Smooth muscle cell (in vitro differentiated cells): Measurements from ENCODE around the gene EYA2. TPM values are rescaled to one million over a fixed set of nuclear protein-coding genes. Genes with fewer than 3 reads are reported as not detected.

Experiments
- DNase-seq: peaks from one replicate; lab custom pipeline; 2025; ENCODE audit not compliant: unreplicated experiment; lab: John Stamatoyannopoulos, UW
- H2AFZ ChIP-seq: fragments of 200-600 bp; sonication (generic); 2 replicates; pipeline ENCODE4 v1.6.0; 2016; ENCODE audit warnings: antibody characterized with exemption, low read depth, mild to moderate bottlenecking
- H3F3A ChIP-seq: fragments of 200-600 bp; sonication (generic); 2 replicates; pipeline ENCODE4 v1.6.0; 2017; ENCODE audit warnings: antibody characterized with exemption, low read depth
- H3K27ac ChIP-seq: fragments of 200-600 bp; sonication (generic); 2 replicates; pipeline ENCODE4 v1.5.1; 2016; ENCODE audit warnings: low read depth, mild to moderate bottlenecking
- H3K27me3 ChIP-seq: fragments of 200-600 bp; sonication (generic); 2 replicates; pipeline ENCODE4 v1.6.1; 2016; ENCODE audit warnings: low read depth, mild to moderate bottlenecking
- H3K36me3 ChIP-seq: fragments of 200-600 bp; sonication (generic); 2 replicates; pipeline ENCODE4 v1.5.1; 2016; ENCODE audit warnings: low read depth
- H3K4me1 ChIP-seq: fragments of 200-600 bp; sonication (generic); 2 replicates; pipeline ENCODE4 v1.5.1; 2016; ENCODE audit warnings: low read depth
- H3K4me2 ChIP-seq: fragments of 200-600 bp; sonication (generic); 2 replicates; pipeline ENCODE4 v1.6.0; 2016; ENCODE audit warnings: mild to moderate bottlenecking
- H3K4me3 ChIP-seq: fragments of 200-600 bp; sonication (generic); 2 replicates; pipeline ENCODE4 v1.5.1; 2016; ENCODE audit warnings: mild to moderate bottlenecking
- H3K79me2 ChIP-seq: fragments of 200-600 bp; sonication (generic); 2 replicates; pipeline ENCODE4 v1.6.0; 2016; ENCODE audit warnings: low read depth, mild to moderate bottlenecking
- H3K9ac ChIP-seq: fragments of 200-600 bp; sonication (generic); 2 replicates; pipeline ENCODE4 v1.6.0; 2016; ENCODE audit warnings: low read depth
- H3K9me3 ChIP-seq: fragments of 200-600 bp; sonication (generic); replicated peaks from 2 replicates; pipeline ENCODE4 v1.5.1; 2016; ENCODE audit warnings: low read depth
- H4K20me1 ChIP-seq: fragments of 200-600 bp; sonication (generic); 2 replicates; pipeline ENCODE4 v1.6.0; 2016; ENCODE audit warnings: low read depth
- CTCF ChIP-seq: fragments of 200-600 bp; sonication (generic); IDR thresholded peaks from 2 replicates; pipeline ENCODE4 v1.5.1; 2017; ENCODE audit warnings: borderline replicate concordance, mild to moderate bottlenecking, antibody characterized with exemption; ENCODE audit not compliant: insufficient read depth, poor library complexity, severe bottlenecking
- WGBS: methylation state at CpG from one replicate; pipeline ENCODE4 v1.1.7; 2016; ENCODE audit warnings: low lambda C conversion rate; 5-methylcytosine and 5-hydroxymethylcytosine counted together
- polyA plus RNA-seq: library from polyadenylated mRNA; unstranded; fragments of >200 nt; fragmentation: Nextera tagmentation; extraction: Ambion mirVana; gene quantifications from 2 replicates; pipeline ENCODE4 v1.2.1, GENCODE V29; 2016
- total RNA-seq: library from RNA; depleted of rRNA; stranded (reverse); fragments of >200 nt; gene quantifications from 2 replicates; pipeline ENCODE4 v1.2.3, GENCODE V29; 2014

The EYA2 gene
- total and polyA plus RNA-seq, 2 experiments from 2014 or later: 0.98 to 1.3 TPM

DNA sequence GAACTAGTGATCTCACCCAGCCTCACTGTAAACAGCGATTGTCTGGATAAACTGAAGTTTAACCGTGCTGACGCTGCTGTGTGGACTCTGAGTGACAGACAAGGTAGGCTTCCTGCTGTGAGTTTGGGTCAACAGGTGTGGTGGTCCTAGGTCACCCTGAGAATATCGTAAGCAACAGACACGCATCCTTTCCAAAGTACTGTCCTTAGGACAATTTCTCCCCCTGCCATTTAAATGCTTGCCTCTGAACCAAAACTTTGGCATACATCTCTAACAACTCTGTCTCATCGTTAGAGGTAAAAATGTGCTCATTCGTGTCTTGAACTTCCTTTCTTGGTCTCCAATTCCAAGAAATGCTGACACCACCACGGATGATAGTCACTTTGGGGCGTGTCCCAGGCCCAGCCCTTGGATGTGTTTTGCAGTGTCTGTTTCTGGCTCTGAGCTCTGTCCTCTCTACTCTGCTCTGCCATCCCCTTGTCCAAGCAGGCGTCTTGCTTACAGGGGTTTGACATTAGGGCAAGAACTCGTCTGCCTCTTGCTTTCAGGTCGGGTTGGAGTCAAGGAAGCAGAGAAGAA is 95.5 kb downstream of the EYA2 start:
- Histone ChIP-seq H2AFZ (no peak overlapping the region), H3K4me3 (no peak overlapping the region)

DNA sequence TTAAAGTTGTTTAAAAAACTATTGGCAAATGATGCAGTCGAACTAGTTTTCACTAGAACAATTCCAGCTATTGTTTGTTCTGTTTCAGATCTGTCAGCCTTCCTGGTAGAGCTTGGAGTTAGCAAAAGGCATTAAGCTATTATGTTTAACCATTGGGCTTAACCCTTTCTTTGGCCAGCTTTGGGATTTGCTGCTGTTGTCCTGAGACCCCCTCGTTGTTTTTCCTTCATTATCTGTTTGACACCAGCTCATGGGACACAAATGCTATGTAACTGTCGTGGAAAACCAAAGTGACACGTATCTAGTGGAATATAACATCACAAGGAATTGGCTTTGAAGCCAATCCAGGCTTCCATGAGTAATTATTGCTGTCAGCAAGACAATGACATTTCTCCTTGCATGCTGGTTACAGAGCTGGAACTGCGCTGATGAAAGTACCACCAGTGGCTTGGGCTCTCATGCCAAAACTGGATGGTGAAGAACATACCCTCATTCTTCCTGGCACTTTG is 96.0 kb downstream of the EYA2 start:
- Histone ChIP-seq H4K20me1 (no peaks in the 10 kb centered on the region), H3K9me3 (no peaks in the 10 kb centered on the region), H3K9ac (no peak overlapping the region), H3K4me1 (peaks cover 21% of the 10 kb centered on the region), H3K4me3 (no peak overlapping the region), H3K36me3 (no peaks in the 10 kb centered on the region), H3K27ac (no peak overlapping the region), H3F3A (no peaks in the 10 kb centered on the region), H3K4me2 (no peak overlapping the region), H3K27me3 (no peaks in the 10 kb centered on the region), H3K79me2 (no peaks in the 10 kb centered on the region), H2AFZ (no peak overlapping the region)
- 71% methylated on average over 5 of the region's 5 CpGs for whole genome bisulfite sequencing
- no peak for DNase-seq
- no peak for TF ChIP-seq CTCF

More for the DNA sequence above, 95.5 kb downstream of the EYA2 start:
- 62% methylated on average over 12 of the region's 12 CpGs for WGBS
- H3K27me3 ChIP-seq: no peaks in the 10 kb centered on the region
- H4K20me1 ChIP-seq: no peaks in the 10 kb centered on the region
- peaks cover 16% of the 10 kb centered on the region for H3K4me1 ChIP-seq
- no peak for DNase-seq
- no peaks in the 10 kb centered on the region for H3K9me3 ChIP-seq
- peaks cover 2% of the 10 kb centered on the region for H3F3A ChIP-seq
- H3K27ac ChIP-seq: no peak overlapping the region
- H3K9ac ChIP-seq: no peak overlapping the region
- H3K4me2 ChIP-seq: no peak overlapping the region
- TF ChIP-seq CTCF: no peak
- H3K79me2 ChIP-seq: no peaks in the 10 kb centered on the region
- H3K36me3 ChIP-seq: no peaks in the 10 kb centered on the region

DNA sequence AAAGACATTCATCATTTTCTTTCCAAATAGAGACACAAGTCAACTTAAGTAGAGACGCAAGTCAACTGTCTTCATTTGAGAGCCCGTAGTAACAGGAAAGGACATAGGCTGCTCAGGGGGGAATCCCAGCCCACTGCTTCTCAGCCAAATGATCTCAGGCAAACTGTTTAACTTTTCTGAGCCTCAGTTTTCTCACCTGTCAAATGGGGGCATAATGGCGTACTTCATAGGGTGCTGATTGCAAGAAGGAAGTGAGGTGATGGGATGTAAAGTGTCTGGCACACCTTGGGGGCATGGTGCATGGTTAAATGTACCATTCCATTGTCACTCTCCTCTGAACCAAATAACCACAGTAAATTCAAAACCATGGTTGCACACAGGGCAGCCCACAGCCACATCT is 96.5 kb downstream of the EYA2 start:
- no peak for DNase-seq
- Histone ChIP-seq H3K9me3 (no peaks in the 10 kb centered on the region), H3K79me2 (no peaks in the 10 kb centered on the region), H4K20me1 (no peaks in the 10 kb centered on the region), H3K4me1 (peaks cover 21% of the 10 kb centered on the region), H3K27me3 (no peaks in the 10 kb centered on the region), H3K4me3 (no peak overlapping the region), H3F3A (no peaks in the 10 kb centered on the region), H2AFZ (no peak overlapping the region), H3K4me2 (no peak overlapping the region), H3K9ac (no peak overlapping the region), H3K36me3 (no peaks in the 10 kb centered on the region), H3K27ac (no peak overlapping the region)
- TF ChIP-seq CTCF: no peak
- 94% methylated on average over 3 of the region's 3 CpGs for WGBS
